PC-9 (cell line): ENCODE results near the gene MED13L. TPM values are rescaled to one million over a fixed set of nuclear protein-coding genes. Genes with fewer than 3 reads are reported as not detected.

Experiments used
- BruUV-seq: library from RNA; stranded (reverse); fragments of 400-500 nt; replicated peaks from 2 replicates; lab custom pipeline; 2021; lab: Mats Ljungman, UMichigan
- CTCF ChIA-PET: fragments of 300-600 bp; sonication (Branson Sonifier 250); formaldehyde crosslinking; loops from one replicate; lab custom pipeline; 2022; ENCODE audit warnings: antibody characterized with exemption; lab: Charles Lee
- POLR2A ChIA-PET: fragments of 300-600 bp; sonication (Branson Sonifier 250); formaldehyde crosslinking; loops from one replicate; lab custom pipeline; 2022; ENCODE audit warnings: antibody characterized with exemption; ENCODE audit not compliant: unreplicated experiment; lab: Charles Lee
- DNase-seq, 2 experiments: peaks; one replicate each; pipeline versions ENCODE4 v3.0.0 to v3.0.0-alpha.2; 2015 to 2022; ENCODE audit warnings: mixed read lengths in 1 of 2
- H2AFZ ChIP-seq: fragments of 200-600 bp; sonication (generic); 2 replicates; pipeline ENCODE4 v1.8.1; 2017; ENCODE audit warnings: antibody characterized with exemption
- H3F3A ChIP-seq: fragments of 200-600 bp; sonication (generic); 2 replicates; pipeline ENCODE4 v1.8.1; 2017; ENCODE audit warnings: antibody characterized with exemption, mild to moderate bottlenecking, low read depth; ENCODE audit not compliant: insufficient read depth
- H3K27ac ChIP-seq: fragments of 200-600 bp; sonication (generic); 2 replicates; pipeline ENCODE4 v1.6.1; 2016; ENCODE audit warnings: mixed run types
- H3K27me3 ChIP-seq: fragments of 200-600 bp; sonication (generic); 2 replicates; pipeline ENCODE4 v1.6.1; 2016; ENCODE audit warnings: low read depth, mixed run types; ENCODE audit not compliant: insufficient read depth
- H3K36me3 ChIP-seq: fragments of 200-600 bp; sonication (generic); 2 replicates; pipeline ENCODE4 v1.6.1; 2016; ENCODE audit warnings: low read depth, mixed run types
- H3K4me1 ChIP-seq: fragments of 200-600 bp; sonication (generic); replicated peaks from 2 replicates; pipeline ENCODE4 v1.6.1; 2016; ENCODE audit warnings: mixed run types; ENCODE audit not compliant: insufficient read depth
- H3K4me2 ChIP-seq: fragments of 200-600 bp; sonication (generic); 2 replicates; pipeline ENCODE4 v1.6.1; 2017; ENCODE audit warnings: mixed run types
- H3K4me3 ChIP-seq: fragments of 200-600 bp; sonication (generic); 2 replicates; pipeline ENCODE4 v1.6.1; 2016; ENCODE audit warnings: mixed run types
- H3K79me2 ChIP-seq: fragments of 200-600 bp; sonication (generic); 2 replicates; pipeline ENCODE4 v1.6.1; 2017; ENCODE audit warnings: low read depth, mixed run types
- H3K9me2 ChIP-seq: fragments of 200-600 bp; sonication (generic); 2 replicates; pipeline ENCODE4 v1.8.1; 2017; ENCODE audit warnings: mild to moderate bottlenecking; ENCODE audit not compliant: insufficient read depth
- H3K9me3 ChIP-seq: fragments of 200-600 bp; sonication (generic); 2 replicates; pipeline ENCODE4 v1.8.1; 2016; ENCODE audit warnings: low read depth; ENCODE audit not compliant: insufficient read depth
- H4K20me1 ChIP-seq: fragments of 200-600 bp; sonication (generic); 2 replicates; pipeline ENCODE4 v1.8.1; 2017; ENCODE audit not compliant: insufficient read depth
- EZH2 ChIP-seq: fragments of 200-600 bp; sonication (generic); IDR thresholded peaks from 2 replicates; pipeline ENCODE4 v1.8.0; 2017; ENCODE audit warnings: antibody characterized with exemption, low read depth
- intact Hi-C: fragments of 100-400 bp; cut with micrococcal nuclease; formaldehyde crosslinking; loops from one replicate; pipeline ENCODE4 v1.10.0; 2022; ENCODE audit not compliant: unreplicated experiment
- total RNA-seq: library from RNA; stranded (reverse); gene quantifications from 2 replicates; pipeline ENCODE4 v1.2.3, GENCODE V29; 2021
- TF ChIP-seq, protein P1 (sequence below): fragments of 200-600 bp; sonication (generic); conservative IDR thresholded peaks from 2 replicates; pipeline ENCODE4 v1.6.1; 2017; ENCODE audit warnings: mixed run types, antibody characterized with exemption, mild to moderate bottlenecking, moderate library complexity

Gene MED13L
- total RNA-seq, 1 experiment from 2014 or later = 89.5 TPM

DNA sequence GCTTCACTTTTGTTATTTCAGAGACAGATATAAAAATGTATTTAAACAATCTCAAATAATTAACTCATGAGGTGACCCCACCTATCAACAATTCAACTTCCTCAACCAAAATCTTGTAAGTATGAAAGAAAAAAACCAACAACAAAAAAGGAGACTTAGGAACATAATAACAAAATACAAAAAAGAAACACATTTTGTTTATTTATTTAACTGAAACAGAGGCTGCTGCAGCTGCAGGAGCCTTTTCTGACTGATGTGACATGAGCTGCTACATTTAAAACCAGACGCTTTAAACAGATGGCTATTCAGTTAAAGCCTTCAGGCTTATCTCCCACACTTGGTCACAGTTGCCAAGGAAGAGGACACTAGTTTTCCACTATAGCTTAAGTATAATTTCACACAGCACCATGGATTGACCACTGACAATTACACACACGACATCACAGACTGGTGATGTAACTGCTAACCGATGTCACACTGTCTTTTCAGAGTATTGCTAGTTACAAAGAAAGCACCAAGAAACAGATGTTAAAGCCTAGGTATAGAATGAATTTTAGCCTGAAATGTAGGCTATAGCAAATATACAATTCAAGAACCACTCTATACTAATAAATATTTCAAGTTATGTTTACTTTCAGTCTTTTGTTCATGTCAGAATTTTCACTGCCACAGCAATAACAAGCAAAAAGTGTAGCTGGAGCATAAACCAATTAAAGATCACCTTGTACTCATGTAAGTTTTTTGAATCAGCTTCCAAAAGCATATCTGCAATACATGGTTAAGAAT, 113.0 kb downstream of the MED13L start:
- TF ChIP-seq, protein P1, sequence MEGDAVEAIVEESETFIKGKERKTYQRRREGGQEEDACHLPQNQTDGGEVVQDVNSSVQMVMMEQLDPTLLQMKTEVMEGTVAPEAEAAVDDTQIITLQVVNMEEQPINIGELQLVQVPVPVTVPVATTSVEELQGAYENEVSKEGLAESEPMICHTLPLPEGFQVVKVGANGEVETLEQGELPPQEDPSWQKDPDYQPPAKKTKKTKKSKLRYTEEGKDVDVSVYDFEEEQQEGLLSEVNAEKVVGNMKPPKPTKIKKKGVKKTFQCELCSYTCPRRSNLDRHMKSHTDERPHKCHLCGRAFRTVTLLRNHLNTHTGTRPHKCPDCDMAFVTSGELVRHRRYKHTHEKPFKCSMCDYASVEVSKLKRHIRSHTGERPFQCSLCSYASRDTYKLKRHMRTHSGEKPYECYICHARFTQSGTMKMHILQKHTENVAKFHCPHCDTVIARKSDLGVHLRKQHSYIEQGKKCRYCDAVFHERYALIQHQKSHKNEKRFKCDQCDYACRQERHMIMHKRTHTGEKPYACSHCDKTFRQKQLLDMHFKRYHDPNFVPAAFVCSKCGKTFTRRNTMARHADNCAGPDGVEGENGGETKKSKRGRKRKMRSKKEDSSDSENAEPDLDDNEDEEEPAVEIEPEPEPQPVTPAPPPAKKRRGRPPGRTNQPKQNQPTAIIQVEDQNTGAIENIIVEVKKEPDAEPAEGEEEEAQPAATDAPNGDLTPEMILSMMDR = no peak
- no peak for TF ChIP-seq EZH2
- Histone ChIP-seq H3K27ac (peak overlapping the region; percentile 59), H3K4me1 (peaks cover 60% of the 10 kb centered on the region), H2AFZ (no peak overlapping the region), H3F3A (peaks cover 41% of the 10 kb centered on the region), H3K4me2 (peak overlapping the region; percentile 60), H3K4me3 (no peak overlapping the region; the same call in 1 of the 2 replicates), H3K9me2 (no peaks in the 10 kb centered on the region; the same call in 1 of the 2 replicates), H3K9me3 (no peaks in the 10 kb centered on the region), H3K79me2 (peaks cover 95% of the 10 kb centered on the region), H4K20me1 (peaks cover 35% of the 10 kb centered on the region), H3K36me3 (no peaks in the 10 kb centered on the region), H3K27me3 (no peaks in the 10 kb centered on the region)
- no peak for DNase-seq
- ChIA-PET CTCF (interaction anchor here (0.6 kb wide), 1 partner anchor 44 kb away, joined by 4 read pairs; no protein-coding TSS in a partner anchor), POLR2A (interaction anchor here (0.6 kb wide), 1 partner anchor 78 kb away, joined by 5 read pairs; no protein-coding TSS in a partner anchor)
- BruUV-seq = no TSS peak
- intact Hi-C loops = no loop called here

DNA sequence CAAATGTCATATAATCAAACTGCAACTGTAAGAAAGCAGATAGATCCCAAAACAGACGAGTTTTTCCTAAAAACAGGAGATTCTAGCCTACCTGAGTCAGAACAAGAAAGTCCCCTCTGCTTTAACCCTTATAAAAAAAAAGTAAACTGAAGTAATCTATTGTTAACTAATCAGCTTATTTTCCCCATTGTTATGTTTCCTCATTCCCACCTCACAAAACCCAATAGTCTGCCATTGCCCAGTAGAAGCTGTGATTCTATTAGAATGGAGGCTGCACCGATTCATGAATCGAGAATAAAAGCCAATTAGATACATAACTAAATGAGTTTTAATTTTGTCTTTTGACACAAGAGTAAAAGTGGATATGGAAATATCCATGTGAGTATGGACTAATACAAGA, 115.4 kb downstream of the MED13L start:
- Histone ChIP-seq H3K4me3 (no peak overlapping the region), H3K36me3 (no peaks in the 10 kb centered on the region), H3F3A (peaks cover 39% of the 10 kb centered on the region), H3K79me2 (peaks cover 96% of the 10 kb centered on the region), H4K20me1 (peaks cover 34% of the 10 kb centered on the region), H3K4me2 (no peak overlapping the region), H2AFZ (no peak overlapping the region), H3K27ac (no peak overlapping the region; the same call in 1 of the 2 replicates), H3K4me1 (peaks cover 67% of the 10 kb centered on the region), H3K27me3 (no peaks in the 10 kb centered on the region), H3K9me2 (no peaks in the 10 kb centered on the region; the same call in 1 of the 2 replicates), H3K9me3 (no peaks in the 10 kb centered on the region)
- no TSS peak for BruUV-seq
- ChIA-PET POLR2A (no interaction called here), CTCF (interaction anchor here (0.6 kb wide), 1 partner anchor 535 kb away, joined by 6 read pairs; no protein-coding TSS in a partner anchor)
- TF ChIP-seq, protein P1 = no peak
- TF ChIP-seq EZH2 = no peak
- DNase-seq = no peak
- intact Hi-C loops = no loop called here

DNA sequence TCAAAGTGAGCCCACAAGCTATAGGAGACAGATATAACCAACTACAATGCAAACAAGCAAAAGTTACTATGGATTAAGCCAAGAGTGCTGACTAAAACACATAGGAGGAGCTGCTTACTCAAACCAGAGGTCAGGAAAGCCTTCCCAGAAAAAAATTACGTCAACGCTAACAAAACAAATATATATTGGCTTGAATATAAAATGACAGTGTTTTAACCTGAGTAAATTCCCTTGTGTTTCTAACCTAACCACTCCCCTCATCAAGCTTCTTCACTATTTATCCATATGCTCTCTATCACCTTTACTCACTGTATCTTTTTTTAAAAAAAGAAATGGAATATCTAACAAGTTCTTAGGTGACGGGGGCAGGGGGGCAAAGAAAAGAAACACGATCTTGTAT, 115.9 kb downstream of the MED13L start:
- ChIA-PET POLR2A (no interaction called here), CTCF (interaction anchor here (0.6 kb wide), 1 partner anchor 536 kb away, joined by 6 read pairs; no protein-coding TSS in a partner anchor)
- H3K9me3 ChIP-seq = no peaks in the 10 kb centered on the region
- no peak overlapping the region for H3K4me2 ChIP-seq
- H3K4me3 ChIP-seq = no peak overlapping the region
- peaks cover 95% of the 10 kb centered on the region for H3K79me2 ChIP-seq
- peaks cover 34% of the 10 kb centered on the region for H4K20me1 ChIP-seq
- no peak for TF ChIP-seq EZH2
- TF ChIP-seq, protein P1 = no peak
- no TSS peak for BruUV-seq
- H3K27ac ChIP-seq = peak overlapping the region; percentile 78; the same call in 1 of the 2 replicates
- intact Hi-C loops = no loop called here
- no peak overlapping the region for H2AFZ ChIP-seq
- H3K4me1 ChIP-seq = peaks cover 63% of the 10 kb centered on the region
- no peaks in the 10 kb centered on the region for H3K36me3 ChIP-seq
- peaks cover 38% of the 10 kb centered on the region for H3F3A ChIP-seq
- no peaks in the 10 kb centered on the region for H3K27me3 ChIP-seq
- no peak for DNase-seq
- H3K9me2 ChIP-seq = no peaks in the 10 kb centered on the region; the same call in 1 of the 2 replicates
